NCI-H524 treated with DMSO at 0.1 percent for 48 hours (cell line): ENCODE results near the gene FMC1.

Experiments
- DNase-seq: peaks from one replicate; lab custom pipeline; 2025; lab: John Stamatoyannopoulos, UW

The FMC1 gene

DNA sequence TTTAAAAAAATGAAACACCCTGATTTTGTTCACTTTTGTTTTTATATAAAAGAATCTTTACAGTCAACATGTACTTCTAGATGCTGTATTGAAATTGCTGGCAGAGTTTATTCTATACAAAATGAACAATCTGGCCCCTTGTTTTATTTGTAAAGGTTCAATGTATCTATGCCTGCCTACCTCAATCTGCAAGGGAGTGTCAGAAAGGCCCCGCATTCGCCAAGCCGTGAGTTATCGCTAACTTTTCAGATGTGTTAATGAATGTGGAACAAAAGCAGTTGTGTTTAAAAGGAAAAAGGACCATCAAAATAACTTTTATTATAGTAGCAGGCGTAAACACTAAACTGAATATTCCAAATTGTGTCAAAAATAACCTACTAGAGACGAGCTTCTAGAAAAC, 33.1 kb downstream of the FMC1 start:
- no peak for DNase-seq

GRCh38 chr7:139382439-139382838, 41.3 kb downstream of the FMC1 start:
- DNase-seq, result no peak

DNA sequence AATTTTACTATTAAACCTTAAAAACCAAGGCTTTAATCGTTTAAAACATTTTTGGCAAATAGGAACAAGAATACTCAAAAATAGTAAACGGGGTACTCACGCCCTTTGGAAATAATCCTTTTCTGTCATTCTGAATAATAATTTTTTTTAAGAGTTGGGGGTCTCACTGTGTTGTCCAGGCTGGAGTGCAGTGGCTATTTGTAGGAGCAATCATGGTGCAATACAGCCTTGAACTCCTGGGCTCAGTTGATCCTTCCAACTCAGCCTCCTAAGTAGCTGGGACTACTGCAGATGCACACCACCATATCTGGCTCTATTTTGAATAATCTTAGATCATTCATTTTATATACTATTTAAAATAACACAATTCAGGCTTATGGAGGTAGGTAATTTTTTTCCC, 43.5 kb downstream of the FMC1 start:
- DNase-seq, result no peak

DNA sequence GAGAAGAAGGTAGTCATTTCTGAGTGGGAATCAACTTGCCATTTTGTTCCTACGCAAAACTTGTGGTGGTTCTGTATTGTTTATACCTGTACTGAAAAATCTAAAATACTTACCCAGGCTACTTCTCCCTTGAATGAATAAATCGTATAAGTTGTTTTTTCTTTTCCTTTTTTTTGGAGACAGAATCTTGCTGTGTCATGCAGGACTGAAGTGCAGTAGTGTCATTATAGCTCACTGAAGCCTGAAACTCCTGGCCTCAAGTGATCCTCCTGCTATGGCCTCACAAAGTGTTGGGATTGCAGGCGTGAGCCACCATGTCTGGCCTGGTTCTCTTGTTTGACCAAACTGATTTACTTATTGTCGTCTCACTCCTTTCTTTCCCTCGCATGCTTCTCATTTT, 46.5 kb downstream of the FMC1 start:
- no peak for DNase-seq

DNA sequence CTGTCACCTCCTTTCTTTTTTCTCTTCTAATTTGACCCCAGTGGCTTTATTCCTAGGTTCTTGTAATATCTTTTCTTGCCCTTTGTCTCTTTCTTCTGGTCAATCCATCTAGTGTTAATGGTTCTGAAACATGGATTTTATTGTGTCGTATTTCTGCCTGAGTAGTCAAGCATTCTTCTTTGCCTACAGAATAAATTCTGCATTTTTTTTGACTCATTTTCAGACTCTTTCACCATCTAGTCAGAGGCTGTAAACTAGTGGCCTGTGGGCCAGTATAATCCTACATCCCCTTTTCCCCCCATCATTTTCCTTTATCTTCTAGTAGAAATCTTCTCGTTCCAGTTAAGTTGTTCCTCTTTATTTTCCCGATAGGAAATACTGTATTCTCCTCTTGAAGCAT, 48.0 kb downstream of the FMC1 start:
- DNase-seq, result no peak

GRCh38 chr7:139389774-139390173, 48.6 kb downstream of the FMC1 start:
- no peak for DNase-seq

- no peak for DNase-seq
Measured at GRCh38 chr7:139393621-139394211, 52.6 kb downstream of the FMC1 start.

DNA sequence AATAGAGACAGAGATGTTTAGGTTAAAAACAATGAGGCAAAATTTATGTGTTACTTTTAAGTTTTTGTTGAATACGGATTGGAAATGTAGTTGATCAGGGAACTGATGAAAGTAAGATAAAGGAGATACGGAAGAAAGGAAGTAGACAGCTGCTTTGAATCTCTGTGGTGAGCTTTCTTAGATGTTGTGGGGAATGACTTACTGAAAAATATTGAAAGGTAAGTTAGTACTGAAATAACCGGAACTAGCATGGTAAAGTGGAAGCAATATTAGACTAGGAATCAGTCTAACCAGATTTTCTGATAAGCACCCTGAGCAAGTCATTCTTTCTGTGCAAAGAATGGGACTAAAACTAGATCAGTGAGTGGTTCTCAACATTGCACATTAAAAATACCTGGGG, 53.4 kb downstream of the FMC1 start:
- no peak for DNase-seq
